ENCODE measurements around the gene STMN1. TPM values are rescaled to one million over a fixed set of nuclear protein-coding genes. Genes with fewer than 3 reads are reported as not detected.

STMN1 gene
- total and polyA plus RNA-seq, 9 of the 15 experiments (the other 6 are each of a cell fraction or from before 2014, with no cell fraction given) = 269 to 2,153 (median 595) TPM

- TF ChIP-seq FOXO4 (CRISPR knock-in tag; IDR thresholded peaks at IDR 0.05) (no peak), OTX1 (CRISPR knock-in tag; IDR thresholded peaks at IDR 0.05) (no peak), ARID1B (IDR thresholded peaks at IDR 0.05) (peak; percentile 95), NFRKB (IDR thresholded peaks at IDR 0.05; ENCODE audit: low read depth) (peak; percentile 91), SMARCE1 (IDR thresholded peaks at IDR 0.05) (peak; percentile 84), ZNF41 (CRISPR knock-in tag; conservative IDR thresholded peaks at IDR 0.05) (0 out of 2 replicates have a peak, but pooled peaks have one; percentile 4), RBM17 (IDR thresholded peaks at IDR 0.05; ENCODE audit: borderline replicate concordance, low read depth, low read length) (no peak), CHD2 (IDR thresholded peaks at IDR 0.05; ENCODE audit: low read depth, low read length) (peak; percentile 29; the same call in 1 of the 2 replicates), ELF4 (CRISPR knock-in tag; IDR thresholded peaks at IDR 0.05) (no peak), SREBF1 (IDR thresholded peaks at IDR 0.05; ENCODE audit: borderline replicate concordance, low read depth, low read length) (no peak), POLR2A (conservative IDR thresholded peaks at IDR 0.05) (peak; percentile 65), ELK1 (CRISPR knock-in tag; IDR thresholded peaks at IDR 0.05) (no peak), FOXJ2 (tag; IDR thresholded peaks at IDR 0.05) (peak; percentile 64; the same call in 1 of the 2 replicates), CBX5 (IDR thresholded peaks at IDR 0.05; ENCODE audit: borderline replicate concordance, low read depth) (no peak)
- TF ChIP-seq, protein P1, sequence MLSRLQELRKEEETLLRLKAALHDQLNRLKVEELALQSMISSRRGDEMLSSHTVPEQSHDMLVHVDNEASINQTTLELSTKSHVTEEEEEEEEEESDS (CRISPR knock-in tag; IDR thresholded peaks at IDR 0.05) = no peak
- TF ChIP-seq, protein P2, sequence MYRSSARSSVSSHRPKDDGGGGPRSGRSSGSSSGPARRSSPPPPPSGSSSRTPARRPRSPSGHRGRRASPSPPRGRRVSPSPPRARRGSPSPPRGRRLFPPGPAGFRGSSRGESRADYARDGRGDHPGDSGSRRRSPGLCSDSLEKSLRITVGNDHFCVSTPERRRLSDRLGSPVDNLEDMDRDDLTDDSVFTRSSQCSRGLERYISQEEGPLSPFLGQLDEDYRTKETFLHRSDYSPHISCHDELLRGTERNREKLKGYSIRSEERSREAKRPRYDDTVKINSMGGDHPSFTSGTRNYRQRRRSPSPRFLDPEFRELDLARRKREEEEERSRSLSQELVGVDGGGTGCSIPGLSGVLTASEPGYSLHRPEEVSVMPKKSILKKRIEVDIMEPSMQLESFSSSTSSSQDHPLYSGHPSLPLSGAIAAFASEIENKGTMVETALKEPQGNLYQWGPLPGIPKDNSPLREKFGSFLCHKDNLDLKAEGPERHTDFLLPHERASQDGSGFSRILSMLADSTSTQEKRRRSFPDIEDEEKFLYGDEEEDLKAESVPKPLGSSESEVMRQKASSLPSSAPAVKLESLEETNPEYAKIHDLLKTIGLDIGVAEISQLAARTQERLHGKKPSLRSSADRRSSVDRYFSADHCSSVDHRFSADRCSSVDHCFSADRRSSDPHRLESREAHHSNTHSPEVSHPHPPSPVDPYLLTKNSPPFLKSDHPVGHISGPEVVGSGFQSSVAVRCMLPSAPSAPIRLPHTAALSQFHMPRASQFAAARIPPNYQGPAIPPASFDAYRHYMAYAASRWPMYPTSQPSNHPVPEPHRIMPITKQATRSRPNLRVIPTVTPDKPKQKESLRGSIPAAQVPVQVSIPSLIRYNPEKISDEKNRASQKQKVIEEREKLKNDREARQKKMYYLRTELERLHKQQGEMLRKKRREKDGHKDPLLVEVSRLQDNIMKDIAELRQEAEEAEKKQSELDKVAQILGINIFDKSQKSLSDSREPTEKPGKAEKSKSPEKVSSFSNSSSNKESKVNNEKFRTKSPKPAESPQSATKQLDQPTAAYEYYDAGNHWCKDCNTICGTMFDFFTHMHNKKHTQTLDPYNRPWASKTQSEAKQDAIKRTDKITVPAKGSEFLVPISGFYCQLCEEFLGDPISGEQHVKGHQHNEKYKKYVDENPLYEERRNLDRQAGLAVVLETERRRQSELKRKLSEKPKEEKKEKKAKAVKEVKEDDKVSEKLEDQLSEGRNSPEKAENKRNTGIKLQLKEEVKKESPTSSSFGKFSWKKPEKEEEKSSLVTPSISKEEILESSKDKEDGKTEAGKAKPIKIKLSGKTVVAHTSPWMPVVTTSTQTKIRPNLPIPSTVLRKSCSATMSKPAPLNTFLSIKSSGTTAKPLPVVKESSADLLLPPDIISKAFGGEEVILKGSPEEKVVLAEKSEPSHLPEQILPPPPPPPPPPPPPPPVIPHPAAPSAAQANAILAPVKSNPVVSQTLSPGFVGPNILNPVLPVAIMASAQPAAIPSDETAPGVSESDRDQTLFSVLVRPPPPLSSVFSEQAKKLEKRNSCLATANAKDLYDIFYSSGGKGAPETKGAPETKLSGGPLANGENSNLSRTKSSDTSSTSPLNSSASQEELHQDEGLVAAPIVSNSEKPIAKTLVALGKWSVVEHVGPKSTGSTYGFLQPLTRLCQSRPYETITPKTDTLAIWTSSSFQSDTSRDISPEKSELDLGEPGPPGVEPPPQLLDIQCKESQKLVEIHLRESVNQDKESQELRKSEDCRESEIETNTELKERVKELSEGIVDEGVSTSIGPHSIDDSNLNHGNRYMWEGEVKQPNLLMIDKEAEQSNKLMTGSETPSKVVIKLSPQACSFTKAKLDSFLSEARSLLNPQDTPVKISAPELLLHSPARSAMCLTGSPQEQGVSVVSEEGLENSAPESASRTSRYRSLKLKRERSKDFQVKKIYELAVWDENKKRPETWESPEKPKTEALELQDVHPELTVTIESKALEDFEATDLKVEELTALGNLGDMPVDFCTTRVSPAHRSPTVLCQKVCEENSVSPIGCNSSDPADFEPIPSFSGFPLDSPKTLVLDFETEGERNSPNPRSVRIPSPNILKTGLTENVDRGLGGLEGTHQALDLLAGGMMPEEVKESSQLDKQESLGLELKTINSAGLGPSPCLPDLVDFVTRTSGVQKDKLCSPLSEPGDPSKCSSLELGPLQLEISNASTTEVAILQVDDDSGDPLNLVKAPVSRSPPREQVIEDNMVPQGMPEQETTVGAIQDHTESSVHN (IDR thresholded peaks at IDR 0.05; ENCODE audit: borderline replicate concordance in 1 of 2, low read depth in 1 of 2) = 0 out of 4 replicates have a peak, but pooled peaks of 1 of the 2 experiments have one; percentile 55
- TF ChIP-seq, protein P3, sequence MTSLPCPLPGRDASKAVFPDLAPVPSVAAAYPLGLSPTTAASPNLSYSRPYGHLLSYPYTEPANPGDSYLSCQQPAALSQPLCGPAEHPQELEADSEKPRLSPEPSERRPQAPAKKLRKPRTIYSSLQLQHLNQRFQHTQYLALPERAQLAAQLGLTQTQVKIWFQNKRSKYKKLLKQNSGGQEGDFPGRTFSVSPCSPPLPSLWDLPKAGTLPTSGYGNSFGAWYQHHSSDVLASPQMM (CRISPR knock-in tag; IDR thresholded peaks at IDR 0.05) = no peak
These were observed 27.5 kb upstream of the STMN1 start (continued) for GRCh38 chr1:25933479-25934365.
